GM18520 (cell line): ENCODE measurements around the gene ZDHHC5.
A peak's percentile ranks its signal among the peaks of the same experiment; 100 is the strongest.

ENCODE experiments used
- ATAC-seq: cut with Tn5 transposase; IDR thresholded peaks from one replicate; pipeline ENCODE4 v1.9.1; 2021; ENCODE audit not compliant: unreplicated experiment

The ZDHHC5 gene

DNA sequence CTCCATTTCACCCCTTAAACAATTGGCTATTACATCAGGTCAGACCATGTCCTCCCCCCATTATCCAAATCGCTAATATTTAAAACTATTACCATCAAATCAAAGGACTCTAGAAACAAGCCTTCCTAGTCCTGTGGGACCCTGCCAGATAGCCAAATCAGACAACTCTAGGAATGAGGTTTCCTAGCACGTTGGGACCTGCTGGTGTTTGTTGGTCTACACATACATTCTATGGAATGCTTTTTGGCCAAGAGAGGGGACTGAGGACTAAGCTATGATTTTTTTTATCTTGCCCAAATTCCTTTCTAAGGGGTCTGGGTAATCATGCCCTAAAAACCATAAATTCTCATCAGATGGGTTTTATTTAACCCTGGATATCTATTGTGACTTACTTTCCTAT lies 59.3 kb downstream of the ZDHHC5 start:
- ATAC-seq: no peak

DNA sequence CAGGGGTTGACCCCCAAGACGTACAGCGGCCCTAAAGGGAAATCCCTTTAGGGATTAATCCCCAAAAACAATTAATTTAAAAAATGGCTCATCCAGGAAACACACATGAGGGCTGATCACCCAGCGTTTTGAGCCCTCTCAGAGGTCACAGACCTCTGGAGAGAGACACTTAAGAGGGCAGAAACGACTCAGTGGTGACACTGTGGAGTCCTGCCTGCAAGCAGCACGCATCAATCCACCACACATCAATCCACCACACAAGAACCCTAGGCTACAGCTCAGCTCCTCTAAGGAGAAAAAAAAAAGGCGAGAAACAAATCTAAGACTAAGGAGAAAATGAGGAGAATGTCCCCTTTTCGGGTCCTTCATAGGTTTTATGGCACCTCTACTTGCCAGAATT lies 60.9 kb downstream of the ZDHHC5 start:
- no peak for ATAC-seq

DNA sequence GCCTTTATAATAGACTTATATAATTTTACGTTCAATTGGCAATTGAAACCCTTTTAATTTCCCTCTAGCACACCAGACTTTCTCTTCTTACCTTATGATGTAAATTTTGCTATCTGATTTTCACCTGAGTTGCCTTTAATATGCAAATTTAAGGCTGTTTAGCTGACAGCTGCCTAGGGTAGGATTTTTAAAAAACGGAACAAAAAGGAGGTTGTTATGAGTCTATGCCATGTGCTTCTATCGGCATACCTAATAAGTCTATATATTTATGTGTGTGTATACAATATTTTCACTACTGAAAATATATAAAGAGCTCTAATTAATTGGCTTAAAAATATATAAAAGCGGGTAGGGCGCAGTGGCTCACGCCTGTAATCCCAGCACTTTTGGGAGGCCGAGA lies 61.6 kb downstream of the ZDHHC5 start:
- ATAC-seq: no peak

DNA sequence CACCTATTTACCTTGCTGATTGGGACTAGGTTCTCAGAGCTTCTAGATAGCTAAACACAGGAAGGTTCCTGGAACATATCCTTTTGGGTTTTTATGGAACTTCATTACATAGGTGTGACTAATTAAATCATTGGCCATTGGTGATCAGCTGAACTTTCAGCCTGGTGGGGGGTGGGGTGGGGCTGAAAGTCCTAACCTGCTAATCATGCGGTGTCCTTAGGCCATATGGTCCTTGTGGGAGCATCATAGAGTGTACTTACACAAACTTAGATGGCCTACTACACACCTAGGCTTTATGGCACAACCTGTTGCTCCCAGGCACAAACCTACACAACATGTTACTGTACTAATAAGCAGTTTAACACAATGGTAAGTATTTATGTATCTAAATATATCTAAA lies 64.7 kb downstream of the ZDHHC5 start:
- ATAC-seq: no peak

DNA sequence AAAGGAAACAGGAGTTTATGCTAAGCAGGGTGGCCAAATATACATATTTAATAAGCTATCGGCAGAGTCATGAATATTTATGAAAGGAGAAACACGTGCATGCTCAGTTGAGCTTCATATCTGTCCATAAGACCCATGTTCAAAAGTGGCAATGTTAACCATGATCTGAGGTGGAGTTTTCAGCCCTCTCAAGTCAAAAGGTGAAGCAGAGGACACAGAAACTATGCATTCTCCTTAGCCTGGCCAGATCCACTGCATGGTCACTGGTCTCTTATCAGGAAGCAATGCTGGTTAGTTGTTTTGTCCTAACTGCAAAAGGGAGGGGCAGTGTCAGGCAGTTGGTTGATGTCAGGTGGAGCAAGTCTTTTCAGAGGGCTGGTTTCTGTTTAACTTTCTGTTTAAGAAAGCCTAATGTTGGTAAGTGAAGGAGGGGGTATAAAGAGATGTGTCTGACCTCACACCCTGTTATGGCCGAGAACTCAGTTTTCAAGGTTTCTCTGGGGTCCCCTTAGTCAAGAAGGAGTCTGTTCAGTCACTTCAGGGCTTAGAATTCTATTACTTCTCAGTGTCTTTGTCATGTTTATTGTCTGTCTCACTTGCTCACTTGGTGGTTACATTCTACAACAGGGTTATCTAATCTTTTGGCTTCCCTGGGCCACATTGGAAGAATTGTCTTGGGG lies 67.8 kb downstream of the ZDHHC5 start:
- ATAC-seq: no peak

DNA sequence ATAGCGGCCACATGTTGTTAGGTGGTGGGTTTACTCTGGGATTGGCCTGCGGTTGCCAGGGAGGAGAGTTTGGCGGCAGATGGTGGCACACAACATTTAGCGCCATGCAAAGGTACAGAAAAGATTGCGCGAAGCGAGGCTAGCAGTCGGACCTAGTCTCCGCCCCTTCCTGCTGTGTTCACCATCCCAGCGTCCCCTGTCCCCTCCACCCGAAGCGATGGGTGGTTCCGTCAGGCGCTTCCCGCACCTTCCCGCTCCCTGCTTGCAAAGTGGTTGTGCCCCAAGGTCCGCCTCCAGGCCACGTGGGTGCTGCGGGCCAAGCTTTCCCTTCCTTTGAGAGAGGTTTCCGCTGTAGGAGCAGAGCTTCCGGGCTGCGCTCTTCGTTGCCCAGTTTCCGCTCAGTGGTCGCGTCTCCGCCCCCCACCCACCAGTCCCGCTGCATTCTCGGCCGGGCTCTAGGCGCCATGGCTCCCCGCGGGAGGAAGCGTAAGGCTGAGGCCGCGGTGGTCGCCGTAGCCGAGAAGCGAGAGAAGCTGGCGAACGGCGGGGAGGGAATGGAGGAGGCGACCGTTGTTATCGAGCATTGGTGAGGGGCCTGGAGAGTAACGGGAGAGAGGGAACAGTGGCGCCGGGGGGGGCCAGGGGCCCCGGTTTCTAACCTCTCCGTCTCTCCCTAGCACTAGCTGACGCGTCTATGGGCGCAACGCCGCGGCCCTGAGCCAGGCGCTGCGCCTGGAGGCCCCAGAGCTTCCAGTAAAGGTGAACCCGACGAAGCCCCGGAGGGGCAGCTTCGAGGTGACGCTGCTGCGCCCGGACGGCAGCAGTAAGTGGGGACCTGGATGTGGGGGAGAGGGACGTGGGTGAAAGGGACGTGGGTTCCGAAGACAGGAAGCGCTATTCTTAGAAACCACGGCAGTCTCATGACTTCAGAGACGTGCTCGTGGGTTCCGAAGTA lies 73.5 kb downstream of the ZDHHC5 start, which contains the start of gene SELENOH:
TSS of gene SELENOH (plus strand) at position 360 of the 955 bp plus-strand sequence. CDS start at position 465, 105 bp downstream.
- peak; percentile 88 for ATAC-seq

DNA sequence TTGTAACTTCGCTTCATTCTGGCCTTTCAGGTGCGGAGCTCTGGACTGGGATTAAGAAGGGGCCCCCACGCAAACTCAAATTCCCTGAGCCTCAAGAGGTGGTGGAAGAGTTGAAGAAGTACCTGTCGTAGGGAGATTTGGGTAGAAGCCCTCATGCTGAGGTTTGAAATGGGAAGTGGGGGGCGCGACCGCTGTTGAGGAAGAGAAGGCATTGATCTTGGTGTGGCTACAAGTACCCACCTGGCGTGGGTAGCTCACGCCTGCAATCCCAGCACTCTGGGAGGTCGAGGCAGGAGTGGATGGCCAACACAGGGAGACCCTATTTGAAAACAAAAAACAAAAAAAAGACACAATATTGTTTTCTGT lies 74.2 kb downstream of the ZDHHC5 start:
- ATAC-seq: no peak

DNA sequence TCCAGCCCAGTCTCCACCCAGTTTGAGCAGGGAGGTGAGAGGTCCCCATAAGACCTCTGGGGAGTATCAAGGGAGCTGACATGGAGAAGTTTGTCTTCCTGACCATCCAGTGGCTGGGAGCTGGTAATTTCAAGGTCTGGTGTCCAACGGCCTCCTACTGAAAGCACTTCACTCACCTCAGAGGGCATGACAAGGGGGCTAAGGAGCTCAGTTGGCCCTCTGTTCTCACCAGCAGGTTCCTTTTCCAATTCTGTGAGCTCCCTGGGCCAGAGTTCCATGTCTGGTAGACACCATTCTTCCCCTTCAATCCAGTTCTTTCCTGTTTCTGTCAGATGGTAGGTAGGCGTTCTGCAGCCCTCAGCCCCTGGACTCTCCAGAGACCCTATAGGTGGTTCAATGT lies 76.4 kb downstream of the ZDHHC5 start:
- ATAC-seq: no peak

DNA sequence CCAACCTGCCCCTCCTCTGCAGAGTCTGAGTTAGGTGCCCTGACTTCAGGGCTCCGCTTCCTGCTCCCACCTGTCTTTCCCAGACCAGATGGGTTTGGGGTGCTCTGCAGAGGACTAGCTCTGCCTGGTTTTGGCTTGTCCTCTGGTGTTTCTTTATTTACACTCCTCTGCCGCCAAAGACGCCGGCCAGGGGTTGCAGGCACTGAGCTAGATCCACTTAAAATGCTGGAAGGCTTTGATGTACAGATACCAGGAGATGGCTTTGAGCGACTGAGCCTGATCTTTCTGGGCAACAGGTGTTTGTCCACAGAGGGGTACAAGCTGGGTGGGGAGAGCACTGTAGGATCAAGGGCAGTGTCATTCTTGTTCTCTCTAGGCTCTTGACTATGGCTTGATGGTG lies 77.3 kb downstream of the ZDHHC5 start:
- ATAC-seq: no peak

DNA sequence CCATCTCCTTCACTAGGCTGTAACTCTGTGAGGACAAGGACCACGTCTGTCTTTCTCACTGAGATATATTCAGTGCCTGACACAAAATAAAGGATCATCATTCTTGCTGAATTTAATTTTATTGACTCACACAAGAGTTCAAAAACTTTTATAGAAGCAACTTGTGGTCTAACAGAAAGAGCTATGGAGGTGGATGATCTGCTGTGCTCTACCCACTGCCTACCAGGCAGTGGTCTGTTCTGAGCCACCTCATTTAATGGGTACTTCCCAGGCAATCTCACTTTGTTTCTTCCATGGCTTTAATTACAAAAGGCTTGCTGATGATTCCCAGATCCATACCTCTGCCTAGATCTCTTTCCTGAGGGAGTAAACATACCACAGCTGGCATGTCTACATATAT lies 79.0 kb downstream of the ZDHHC5 start:
- ATAC-seq: no peak
